AG20443 (cell line): ENCODE results near the gene NRXN3.

Experiments used
- DNase-seq: peaks from one replicate; pipeline ENCODE4 v3.0.0; 2012; ENCODE audit warnings: low spot score, mixed read lengths

The NRXN3 gene

DNA sequence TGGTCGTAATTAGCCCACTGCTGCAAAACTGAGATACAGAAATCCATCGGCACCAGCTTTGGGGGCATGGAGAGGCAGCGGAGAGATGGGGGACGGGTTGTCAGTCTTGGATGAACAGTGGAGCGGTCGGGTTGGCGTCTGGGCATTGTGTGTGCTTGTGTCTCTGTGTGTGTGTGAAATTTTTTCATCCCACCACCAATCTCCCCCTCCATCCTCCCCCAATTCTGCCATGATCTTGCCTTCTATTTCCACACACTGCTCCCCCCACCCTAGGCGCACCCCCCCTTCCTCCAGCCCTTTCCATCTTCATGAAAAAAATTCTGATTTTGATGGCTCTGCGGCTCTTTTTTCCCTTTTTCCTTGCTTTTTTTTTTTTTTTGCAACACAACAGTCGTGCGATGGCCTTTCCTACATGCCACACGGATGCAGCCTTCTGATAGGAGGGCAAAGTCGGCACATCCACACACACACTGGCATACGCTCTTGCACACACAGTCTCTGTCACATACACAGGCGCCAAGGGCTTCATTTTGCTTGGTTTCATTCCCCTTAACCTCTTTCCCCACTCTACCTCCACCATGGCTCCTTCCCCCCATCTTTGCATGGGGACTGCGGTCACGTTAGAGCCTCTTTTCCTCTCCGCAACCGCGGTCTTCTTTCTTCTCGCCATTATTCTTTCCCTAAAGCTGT is 3.3 kb downstream of the NRXN3 start:
- DNase-seq: no peak

DNA sequence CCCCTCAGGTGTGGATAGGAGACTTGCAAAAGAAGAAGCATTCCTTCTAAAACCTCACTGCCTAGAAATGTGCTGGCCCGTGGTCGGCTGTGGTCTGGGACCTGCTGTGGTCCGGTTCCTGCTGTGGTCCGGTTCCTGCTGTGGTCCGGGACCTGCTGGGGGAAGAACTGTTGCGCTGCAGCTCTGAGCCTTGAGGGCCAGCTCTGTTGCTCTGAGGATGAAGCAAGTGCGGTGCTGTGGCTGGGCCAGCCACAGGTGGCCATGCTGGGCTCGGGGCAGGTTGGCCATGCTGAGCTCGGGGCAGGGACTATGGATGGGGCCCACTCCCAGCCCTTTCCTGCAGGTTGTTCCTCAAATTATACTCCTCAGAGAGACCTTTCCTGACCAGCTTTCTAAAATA is 5.2 kb downstream of the NRXN3 start:
- no peak for DNase-seq

DNA sequence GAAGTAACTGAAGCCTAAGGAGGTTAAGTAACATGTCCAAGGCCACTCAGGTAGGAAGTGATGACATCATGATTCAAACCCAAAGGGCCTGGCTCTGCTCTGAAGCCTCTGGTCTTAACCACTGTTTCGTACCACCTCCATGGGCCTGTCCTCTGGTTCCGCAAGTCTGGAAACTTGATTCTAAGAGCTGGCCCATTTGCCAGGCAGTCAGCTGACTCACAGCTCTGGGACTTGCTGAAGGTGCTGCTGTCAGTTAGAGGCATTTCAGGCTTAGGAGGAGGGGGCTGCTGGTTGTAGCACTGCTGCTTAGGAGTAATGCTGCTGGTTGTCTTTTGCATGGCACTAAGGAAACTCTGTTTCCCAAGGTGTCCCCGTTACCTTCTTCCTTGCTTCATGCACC is 7.9 kb downstream of the NRXN3 start:
- no peak for DNase-seq

DNA sequence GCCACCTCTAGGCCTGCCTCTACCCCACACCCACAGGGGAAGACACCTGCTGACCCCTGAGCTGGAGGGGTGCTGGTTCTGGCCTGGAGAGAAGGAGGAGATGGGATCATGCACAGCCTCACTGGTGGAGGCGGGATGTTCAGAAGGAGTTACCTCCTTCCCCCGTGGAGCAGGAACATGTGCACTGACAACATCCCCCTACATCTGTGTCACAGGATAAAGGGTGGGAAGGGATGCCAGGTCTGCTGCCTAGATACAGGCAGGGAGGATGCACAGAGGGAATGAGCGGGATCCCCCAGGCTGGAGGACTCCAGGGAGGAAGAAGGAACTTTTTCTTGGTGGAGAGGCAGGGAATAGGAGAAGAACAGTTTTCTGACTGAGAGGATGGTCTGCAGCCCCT is 8.8 kb downstream of the NRXN3 start:
- no peak for DNase-seq

DNA sequence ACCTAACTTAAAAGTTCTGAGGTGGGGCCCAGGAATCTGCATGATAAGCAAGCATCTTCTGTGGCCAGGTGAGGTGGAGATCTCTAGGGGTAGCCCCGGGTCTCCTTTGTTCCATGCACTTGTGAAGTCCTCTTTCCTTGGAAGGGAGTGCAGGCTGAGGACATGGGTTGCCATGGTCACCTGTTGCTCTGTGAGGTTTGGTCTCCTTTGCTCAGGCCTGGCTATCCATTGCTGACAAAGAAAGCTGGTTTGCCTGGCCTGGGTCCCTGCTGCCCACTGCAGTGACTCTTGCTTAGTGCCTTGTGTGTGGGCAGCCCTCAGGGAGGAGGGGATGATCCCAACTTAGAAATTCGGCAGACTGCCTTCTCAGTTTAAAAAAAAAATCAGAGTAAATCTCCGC is 11.1 kb downstream of the NRXN3 start:
- no peak for DNase-seq

DNA sequence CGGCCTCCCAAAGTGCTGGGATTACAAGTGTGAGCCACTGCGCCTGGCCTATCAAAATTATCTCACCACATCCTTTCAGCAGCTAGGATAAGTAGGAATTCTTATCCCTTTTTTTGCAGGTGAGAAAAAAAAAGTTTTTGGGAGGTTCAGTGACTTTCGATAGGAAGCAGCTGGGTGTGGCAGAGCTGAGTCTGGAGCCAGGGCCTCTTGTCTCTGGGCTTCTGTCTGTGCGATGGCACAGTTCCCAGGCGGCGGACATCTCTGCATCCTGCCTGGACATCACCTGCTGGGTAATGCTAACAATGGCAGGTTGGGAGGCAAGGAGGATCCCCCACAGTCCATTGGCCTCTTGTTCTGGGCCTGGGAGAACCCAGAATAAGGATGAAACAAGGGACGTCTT is 12.5 kb downstream of the NRXN3 start:
- DNase-seq: no peak

DNA sequence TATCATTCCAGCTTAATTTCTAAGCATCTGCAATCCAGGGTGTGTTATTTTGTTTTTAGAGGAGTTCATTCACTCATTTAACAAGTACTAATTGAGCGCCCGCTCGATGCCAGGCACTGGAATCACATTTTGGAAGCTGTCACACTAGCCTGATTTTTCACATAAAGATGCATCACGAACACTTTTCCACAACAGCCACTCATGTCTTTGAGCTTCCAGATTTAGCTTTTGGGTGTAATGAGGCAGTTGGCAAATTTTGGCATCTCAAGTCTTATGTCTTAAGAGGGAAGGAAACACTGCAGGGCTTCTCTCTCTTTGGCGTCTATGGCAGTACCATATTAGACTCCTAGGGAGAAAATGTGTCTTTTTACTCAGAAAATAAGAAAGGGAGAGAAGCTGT is 14.0 kb downstream of the NRXN3 start:
- DNase-seq: no peak

DNA sequence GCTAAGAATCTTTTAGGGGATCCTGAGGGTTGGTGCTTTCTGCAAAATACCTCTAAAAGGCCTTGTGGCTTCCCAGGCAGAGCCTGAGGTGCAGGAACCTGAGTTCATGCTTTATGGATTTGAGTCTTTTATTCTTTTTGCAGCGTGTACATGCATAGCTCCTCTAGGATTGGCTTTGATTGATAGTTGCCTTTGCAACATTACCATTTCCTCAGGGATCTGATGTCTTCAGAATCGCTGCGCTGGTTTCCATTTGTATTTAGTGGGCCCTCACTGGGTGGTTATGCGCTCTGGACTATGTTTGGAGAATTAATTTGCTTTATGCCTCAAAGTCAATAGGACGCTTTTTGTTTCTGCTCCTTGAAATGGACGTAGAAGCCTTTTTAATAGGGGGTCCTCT is 16.1 kb downstream of the NRXN3 start:
- no peak for DNase-seq

DNA sequence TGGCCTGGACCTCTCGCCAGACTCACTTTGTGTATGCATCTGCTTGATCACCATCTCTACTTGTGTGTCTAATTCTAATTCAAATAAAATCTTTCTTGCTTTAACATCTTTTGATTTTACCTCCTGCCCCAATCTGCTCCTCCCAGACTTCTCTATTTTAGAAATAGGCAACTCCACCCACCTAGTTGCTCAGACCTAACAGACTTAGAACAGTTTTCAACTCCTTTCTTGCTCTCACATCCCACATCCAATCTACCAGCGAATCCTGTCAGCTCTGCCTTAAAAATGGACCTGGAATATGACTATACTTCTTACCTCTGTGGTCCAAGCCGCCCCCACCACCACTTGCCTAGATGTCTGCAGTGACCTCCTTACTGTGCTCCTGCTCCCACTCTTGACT is 18.7 kb downstream of the NRXN3 start:
- DNase-seq: no peak

DNA sequence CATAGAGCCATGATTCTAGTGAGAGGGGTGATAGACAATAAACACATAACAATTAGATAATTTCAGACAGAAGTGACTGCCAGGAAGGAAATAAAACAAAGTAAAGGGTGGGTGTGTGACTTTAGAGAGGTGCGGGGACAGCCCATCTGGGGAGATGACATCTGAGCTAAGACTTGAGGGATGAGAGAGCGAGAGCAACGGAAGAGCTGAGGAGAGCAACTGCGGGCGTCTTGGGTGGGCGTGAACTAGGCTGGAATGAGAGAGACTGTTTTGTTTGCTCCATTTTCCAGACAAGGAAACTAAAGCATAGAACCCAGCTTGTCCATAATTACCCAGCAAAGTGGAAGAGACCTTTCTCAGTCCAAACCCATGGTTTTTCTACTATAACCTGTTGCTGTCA is 25.3 kb downstream of the NRXN3 start:
- no peak for DNase-seq

DNA sequence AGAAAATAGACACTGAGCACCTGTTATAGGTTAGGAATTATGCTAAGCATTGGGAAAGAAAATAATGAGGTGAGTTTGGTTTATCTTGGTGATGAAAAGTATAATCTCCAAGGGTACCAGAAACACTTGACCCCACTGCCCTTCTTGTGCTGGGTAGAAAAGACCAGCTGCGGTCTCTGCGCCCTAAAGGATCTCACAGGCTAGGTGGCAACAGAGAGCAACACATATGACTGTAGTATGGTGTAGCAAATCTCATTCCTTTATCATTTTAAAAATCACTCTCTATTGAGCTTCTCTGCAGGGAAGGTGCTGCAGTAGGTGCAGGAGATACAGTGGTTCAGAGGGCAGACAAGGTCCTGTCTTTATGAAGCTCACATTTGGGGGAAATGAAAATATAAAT is 26.1 kb downstream of the NRXN3 start:
- DNase-seq: no peak

DNA sequence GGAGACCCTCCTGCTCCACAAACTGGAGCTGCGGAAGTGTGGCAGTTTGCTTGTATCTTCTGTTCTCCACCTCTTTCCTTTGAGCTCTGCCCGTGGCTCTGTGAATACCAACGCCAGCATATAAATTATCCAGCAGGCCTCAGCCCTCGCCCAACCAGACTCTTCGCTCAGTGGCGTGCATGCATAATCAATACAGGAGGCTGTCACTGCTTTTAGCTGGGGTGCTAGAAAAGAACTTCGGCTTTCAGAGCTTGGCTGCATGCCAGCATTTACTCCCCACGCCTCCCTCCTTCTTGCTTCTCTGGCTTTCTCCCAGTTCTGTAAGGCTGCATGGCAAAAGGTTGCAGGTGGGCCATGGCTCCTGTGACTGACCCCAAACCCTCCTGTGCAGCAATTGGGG is 26.9 kb downstream of the NRXN3 start:
- no peak for DNase-seq

DNA sequence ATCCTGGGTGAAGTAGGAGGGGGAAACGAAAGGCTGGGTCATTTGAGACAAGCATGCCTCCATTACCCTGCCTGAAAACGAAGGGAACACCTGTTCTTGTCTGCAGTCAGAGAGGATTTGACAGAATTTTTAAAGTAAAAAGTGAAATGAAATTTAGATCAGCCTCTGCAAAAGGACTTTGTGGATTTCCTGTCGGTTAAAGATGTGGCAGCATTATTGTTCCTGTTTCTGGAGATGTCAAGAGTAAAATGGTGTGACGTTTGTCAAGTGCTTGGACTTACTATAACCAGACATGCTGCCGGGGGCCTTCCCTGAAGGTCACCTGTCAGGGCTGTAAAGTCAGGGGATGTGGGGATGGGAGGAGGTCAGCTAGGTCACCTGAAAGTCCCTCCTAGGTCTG is 32.0 kb downstream of the NRXN3 start:
- no peak for DNase-seq

DNA sequence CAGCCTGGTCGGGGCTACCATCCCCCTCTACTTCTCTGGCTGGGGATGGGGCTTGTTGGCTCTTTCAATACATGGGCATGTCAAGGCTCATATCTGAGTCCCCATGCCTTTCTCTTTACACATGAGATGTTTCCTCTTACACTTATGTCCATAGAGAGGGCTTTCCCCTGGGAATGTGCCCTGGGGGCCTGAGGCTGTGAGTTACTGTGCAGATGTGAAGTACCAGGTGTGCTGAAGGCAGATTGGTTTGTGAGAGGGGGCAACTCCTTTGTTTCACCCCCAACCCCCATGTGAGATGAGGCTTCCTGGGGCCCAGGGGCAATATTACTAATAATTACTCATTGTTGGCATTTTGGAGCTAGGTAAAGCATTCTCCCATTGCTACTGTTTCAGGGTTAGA is 32.8 kb downstream of the NRXN3 start:
- DNase-seq: no peak

DNA sequence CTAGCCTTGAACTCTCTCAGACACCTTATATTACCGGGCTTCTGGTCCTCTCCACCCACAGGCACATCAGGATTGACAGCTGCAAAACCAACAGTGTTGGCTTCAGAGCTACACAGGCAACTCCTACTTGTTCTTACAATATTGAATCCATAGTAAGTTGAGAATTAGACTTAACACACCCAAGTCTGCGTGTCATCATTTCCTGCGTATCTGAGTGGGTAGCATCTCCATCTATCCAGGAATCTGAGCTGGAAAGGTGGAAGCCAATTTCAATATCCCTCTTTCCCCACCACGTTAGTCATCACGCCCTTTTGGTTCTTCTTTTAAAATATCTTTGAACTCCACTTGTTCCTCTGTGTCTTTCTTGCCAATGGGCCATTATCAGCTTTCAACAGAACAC is 37.2 kb downstream of the NRXN3 start:
- no peak for DNase-seq

DNA sequence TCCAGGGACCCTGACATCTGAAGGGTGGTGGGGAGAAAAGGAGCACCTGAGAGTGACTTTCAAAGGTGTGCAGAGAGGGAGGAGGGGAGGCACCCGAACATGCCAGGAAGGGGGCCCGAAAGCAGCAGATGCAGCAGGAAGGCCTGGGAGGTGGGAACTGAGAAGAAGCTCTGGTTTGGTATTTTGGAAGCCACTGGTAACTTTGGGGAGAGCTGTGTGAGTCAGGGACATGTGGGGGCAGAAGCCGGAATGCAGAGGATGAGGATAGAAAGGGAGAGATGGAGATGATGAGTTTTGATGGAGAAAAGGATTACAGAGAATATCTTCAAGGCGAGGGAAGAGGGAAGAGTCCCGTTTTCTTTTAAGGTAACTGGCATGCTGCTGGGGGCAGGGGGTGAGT is 50.1 kb downstream of the NRXN3 start:
- no peak for DNase-seq

DNA sequence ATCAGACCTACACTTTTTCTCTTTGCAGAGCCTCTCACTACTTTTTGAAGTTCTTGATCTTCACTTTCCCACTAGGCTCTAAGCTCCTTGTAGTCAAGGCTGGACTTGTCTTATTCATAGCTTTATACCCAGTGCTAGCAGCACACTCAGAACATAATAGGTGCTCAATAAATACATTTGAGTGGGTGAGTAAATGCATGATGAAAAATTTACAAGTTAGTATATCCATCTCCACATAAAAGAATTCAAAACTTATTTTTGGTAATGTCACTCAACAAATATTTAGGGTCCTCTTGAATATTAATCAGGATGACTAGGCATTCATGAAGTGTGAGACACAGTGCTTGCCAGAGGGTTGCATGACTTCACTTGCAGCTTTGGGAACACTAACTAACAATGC is 52.6 kb downstream of the NRXN3 start:
- DNase-seq: no peak

DNA sequence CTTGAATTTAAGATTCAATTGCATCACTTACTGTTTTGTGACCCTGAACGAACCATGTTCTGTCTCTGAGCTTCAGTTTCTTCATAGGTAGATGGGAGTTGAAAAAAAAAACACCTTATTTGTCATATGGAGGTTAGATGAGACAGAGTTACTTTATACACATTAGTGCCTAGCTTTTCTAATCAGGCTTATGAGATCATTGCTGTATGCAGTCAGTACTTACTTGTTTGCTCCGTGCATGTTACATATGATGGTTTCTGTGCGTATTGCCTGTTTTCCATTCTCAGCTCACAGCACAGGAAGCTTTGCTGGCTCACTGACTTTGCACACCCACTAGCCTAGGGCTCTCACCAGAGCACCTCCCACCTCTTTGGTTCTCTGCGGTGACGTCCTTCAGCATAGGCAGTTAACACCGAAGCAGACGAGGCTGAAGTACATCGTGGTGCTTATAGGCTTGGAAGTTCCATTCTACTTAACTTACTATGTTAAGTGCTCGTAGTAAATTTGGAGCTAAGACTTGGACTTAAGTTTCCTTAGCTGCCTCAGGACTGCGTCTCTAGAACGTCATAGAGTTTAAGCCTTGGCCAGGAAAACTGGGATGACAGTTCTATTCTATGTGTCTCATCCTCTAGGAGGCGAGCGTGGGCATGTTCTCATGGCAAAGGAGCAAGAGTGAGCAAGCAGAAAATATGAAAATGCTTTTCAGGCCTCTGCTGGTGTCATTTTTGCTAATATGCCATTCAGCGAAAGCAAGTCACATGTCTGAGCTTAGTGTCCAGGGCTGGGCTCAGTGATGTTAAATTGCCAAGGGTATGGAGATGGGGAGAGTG is 57.3 kb downstream of the NRXN3 start:
- no peak for DNase-seq

DNA sequence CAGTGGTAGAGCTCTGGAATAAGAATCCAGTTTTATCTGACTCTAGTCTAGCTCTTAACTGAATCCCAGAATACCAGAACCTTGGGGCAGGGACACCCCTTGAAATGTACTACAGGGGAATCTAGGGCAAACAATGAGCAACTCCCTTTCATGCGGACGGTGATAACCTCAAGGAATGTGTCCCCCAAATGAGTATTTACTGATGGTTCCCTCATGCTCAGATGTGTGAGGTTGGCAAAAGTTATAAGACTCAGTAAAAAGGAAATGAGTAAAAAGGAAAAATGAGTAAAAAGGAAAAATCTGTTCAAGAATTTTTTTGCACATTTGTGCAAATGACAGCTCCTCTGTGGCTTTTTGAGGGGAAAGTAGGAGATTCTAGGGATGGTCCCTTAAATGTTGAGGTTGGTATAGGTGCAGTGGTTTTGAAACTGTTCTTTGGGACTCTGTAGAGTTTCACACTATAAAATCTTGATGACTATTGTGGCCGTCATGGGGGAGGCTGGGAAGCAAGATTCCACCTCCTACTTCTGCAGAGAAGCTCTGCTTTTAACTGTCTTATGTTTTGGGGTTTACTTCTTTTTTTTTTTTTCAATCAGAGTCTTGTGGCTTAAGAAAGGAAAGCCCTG is 58.6 kb downstream of the NRXN3 start:
- DNase-seq: no peak

DNA sequence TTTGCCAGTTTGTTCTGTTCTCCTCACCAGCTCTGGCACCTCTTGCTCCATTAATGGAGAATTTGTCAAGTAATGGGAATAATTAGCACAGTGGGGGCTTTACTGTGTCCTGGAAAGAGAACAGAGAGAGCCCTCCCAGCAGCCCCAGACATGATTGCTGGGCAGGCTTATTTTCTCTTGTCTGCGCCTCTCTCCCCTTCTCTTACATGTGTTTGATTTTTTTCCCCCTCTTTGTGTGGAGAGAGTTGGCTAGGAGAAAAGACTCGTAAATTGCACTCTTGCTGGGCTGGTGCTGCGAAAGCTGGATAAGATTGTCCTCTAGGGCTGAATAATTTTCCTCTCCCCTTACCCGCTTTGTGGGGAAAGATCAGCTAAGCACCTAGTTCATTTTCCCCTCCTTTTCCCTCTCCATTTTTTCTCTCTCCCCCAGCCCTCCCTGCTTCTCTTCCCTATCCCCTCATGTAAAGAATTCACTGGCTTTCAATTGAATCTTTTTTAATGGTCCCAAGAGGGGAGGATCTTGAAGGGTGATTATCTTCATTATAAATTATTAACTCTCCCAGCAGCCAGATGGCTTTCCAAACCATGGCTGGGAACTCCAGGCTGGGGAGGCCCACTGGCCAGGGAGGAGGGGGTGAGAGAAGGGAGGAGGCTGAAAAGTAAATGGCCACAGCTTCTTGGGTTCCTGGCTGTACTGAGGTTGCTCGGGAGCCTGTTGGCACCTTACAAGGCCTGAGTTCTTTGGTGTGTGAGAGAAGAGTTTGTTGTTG is 62.2 kb downstream of the NRXN3 start:
- DNase-seq: no peak

DNA sequence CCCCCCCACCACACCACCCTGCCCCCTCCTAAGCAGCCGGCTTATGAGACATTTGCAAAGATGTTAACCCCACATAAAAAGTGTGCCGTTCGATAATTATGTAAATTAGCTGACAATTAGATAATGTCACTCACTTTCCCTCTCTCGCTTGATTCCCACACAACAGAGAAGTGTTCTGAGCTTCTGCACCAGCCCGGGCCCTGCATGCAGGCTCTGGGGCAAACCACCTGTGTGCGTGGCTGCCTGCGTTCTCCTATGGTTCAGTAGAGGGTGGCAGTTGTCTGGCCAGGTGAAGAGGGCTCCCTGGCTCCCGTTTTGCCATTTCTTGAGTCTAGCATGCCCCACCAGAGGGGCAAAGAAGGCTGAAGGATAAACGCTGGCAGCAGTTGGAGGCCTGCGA is 68.0 kb downstream of the NRXN3 start:
- no peak for DNase-seq

DNA sequence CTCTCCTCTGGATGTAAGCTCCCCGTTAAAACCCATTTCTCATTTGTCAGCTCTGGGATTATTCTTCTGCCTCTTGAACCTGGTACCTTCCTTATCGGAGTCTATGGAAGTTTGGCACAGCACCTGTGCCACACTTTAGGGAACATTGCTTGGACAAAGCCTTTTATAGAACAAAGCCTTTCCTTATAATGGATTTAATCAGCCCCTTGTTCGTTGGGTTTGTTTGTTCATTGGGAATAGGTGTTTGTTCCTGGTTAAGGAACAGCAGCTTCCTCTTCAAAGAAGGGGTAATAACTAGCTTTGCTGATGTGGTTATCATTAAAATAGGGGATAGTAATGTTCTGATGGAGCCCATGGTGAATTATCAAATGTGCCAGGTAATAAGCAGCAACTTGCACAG is 70.4 kb downstream of the NRXN3 start:
- DNase-seq: no peak

DNA sequence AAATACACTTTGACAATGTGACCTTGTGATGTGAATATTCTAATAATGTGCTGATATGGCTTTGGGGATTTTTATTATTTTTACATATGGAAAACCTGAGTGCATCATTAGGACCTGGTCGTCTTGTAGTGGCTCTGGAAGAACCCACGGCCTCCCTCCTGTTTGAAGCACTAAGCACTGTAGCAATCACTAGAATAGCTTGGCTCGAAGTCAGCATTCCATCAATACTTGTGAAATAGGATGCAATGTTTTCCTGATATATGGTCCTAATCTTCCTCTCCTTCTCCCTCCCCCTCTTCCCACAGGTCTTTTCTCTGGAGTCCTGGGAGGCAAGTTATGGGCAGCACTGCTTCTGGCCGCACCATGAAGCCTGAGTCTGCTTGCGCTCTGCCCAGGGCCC is 71.9 kb downstream of the NRXN3 start:
- DNase-seq: no peak
